GM10248 (cell line): ENCODE results near the gene ADGRE2.
"Not testable (repeated sequence)": the region's sequence is repeated elsewhere in the genome, so short reads cannot be mapped to it uniquely, and the experiment has no call there.

Experiments
- CTCF ChIA-PET: fragments of 300-600 bp; sonication (Branson Sonifier 250); formaldehyde crosslinking; extraction: SDS; loops from one replicate; lab custom pipeline; 2021; ENCODE audit warnings: antibody characterized with exemption; lab: Yijun Ruan, JAX
- POLR2A ChIA-PET: fragments of 350-650 bp; sonication (Branson Sonifier 250); formaldehyde crosslinking; extraction: SDS; loops from one replicate; lab custom pipeline; 2020; ENCODE audit warnings: antibody characterized with exemption; lab: Yijun Ruan, JAX
- DNase-seq: peaks from one replicate; pipeline ENCODE4 v3.0.0; 2012; ENCODE audit errors: extremely low spot score
- CTCF ChIP-seq: IDR thresholded peaks from 2 replicates; pipeline ENCODE4 v1.5.1; 2012; ENCODE audit warnings: mild to moderate bottlenecking, low read depth; ENCODE audit errors: extremely low read depth, missing control alignments, control extremely low read depth

ADGRE2 gene

DNA sequence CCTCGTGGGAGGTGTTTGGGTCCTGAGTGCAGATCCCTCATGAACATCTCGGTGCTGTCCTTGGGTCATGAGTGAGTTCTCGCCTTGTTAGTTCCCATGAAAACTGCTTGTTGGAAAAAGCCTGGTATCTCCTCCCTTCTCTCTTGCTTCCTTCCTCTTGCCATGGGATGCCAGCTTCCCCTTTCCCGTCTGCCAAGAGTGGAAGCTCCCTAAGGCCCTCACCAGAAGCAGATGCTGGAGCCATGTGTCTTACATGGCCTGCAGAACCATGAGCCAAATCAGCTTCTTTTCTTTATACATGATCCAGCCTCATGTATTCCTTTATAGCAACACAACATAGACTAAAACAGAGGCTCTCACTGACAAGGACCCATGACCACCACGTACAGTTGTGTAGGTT, 8.2 kb downstream of the ADGRE2 start:
- ChIA-PET CTCF (no interaction called here), POLR2A (no interaction called here)
- no peak for TF ChIP-seq CTCF
- DNase-seq: no peak

DNA sequence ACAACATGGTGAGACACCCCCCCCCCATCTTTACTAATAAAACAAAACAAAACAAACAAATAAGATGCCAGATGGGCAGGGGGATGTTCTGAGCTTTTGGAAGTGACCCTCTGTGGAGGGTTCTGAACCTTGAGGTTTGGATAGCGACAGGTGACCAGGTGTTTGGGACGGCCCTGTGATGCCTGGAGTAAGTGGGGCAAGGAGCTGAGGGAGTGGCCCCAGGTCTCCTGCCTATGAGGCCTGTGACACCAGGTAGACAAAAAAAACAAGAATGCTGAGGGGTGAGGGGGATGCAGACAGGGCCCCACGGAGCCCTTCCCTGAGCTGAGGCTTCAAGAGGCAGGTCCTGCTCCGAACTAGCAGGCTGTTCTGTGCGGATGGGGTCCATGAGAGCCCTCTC, 9.2 kb downstream of the ADGRE2 start:
- ChIA-PET CTCF (interaction anchor here (1.1 to 2.0 kb wide), 2 partner anchors 28 to 195 kb away, joined by 3 to 4 read pairs; no protein-coding TSS in a partner anchor), POLR2A (no interaction called here)
- TF ChIP-seq CTCF: no peak
- DNase-seq: no peak

- DNase-seq: no peak
- ChIA-PET CTCF (interaction anchor here (1.1 to 2.0 kb wide), 3 partner anchors 9 to 194 kb away, joined by 3 to 5 read pairs (median 4); no protein-coding TSS in a partner anchor), POLR2A (interaction anchor here (0.7 kb wide), 1 partner anchor 9 kb away, joined by 4 read pairs; no protein-coding TSS in a partner anchor)
- no peak for TF ChIP-seq CTCF
These were observed 10.4 kb downstream of the ADGRE2 start for GRCh38 chr19:14768001-14768400.

- no peak for TF ChIP-seq CTCF
- CTCF ChIA-PET: interaction anchor here (2.0 kb wide), 2 partner anchors 9 to 194 kb away, joined by 4 to 5 read pairs; no protein-coding TSS in a partner anchor
- POLR2A ChIA-PET: interaction anchor here (0.7 kb wide), 1 partner anchor 9 kb away, joined by 4 read pairs; no protein-coding TSS in a partner anchor
- DNase-seq: no peak
These were observed 10.8 kb downstream of the ADGRE2 start for GRCh38 chr19:14767466-14767971.

GRCh38 chr19:14765841-14766240, 12.5 kb downstream of the ADGRE2 start:
- POLR2A ChIA-PET, CTCF ChIA-PET: not testable (repeated sequence)

DNA sequence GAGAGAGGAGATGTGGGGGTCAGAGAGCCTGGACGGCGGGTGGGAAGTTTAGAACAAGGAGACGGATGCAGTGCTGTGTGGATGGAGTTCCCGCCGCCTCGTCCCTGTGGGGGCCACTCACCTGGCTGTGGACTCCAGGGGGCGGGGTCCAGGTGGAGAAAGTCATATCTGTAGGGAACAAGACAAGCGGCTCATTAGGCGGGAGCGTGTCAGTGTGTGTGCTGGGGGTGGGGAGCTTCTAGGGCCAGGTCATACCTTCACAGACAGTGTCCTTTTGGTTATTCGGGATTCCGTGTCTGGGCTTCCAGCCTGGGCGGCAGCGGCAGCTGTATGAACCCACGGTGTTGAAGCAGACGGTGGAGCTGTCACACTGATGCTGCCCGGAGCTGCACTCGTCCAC, 13.0 kb downstream of the ADGRE2 start:
- DNase-seq, POLR2A ChIA-PET, CTCF ChIA-PET: not testable (repeated sequence)

More at GRCh38 chr19:14765841-14766240, 12.5 kb downstream of the ADGRE2 start:
- not testable (repeated sequence) for DNase-seq

DNA sequence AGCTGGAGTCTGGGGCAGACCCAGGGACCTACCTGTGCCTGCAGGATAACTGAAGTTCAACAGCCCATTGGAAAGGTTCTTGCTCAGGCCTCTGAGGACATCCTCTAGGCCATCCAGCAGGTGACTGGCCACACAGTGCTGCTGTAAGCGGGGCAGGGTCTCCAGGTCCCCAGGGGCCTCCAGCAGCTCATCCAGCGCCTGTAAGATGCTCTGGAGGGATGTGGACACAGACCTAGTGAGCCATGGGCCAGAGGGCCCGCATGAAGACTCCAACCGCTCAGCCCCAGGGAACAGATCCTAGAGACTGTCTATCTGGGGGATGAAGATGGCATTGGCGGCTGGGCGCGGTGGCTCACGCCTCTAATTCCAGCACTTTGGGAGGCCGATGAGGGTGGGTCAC, 14.0 kb downstream of the ADGRE2 start:
- TF ChIP-seq CTCF: no peak
- POLR2A ChIA-PET: no interaction called here
- CTCF ChIA-PET: no interaction called here
- no peak for DNase-seq

DNA sequence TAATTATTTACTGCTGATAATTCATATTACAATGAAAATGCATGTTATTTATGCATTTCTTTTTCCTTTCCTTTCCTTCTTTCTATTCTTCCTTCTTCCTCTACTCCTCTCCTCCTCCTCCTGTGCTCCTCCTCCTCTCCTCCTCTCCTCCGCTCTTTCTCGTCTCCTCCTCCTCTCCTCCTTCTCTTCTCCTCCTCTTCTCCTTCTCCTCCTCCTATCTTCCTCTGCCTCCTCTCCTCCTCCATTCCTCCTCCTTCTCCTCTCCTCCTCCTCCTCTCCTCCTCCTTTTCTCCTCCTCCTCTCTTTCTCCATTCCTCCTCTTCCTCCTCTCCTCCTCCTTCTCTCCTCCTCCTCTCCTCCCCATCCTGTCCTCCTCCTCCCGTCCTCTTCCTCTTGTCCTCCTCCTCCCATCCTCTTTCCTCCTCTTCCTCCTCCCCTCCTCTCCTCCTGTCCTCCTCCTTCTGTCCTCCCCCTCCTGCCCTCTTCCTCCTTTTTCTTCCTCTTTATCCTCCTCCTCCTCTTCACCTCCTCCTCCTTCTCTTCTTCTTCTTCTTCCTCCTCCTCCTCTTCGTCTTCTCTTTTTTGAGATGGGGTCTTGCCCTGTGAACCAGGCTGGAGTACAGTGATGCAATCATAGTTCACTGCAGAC, 14.7 kb downstream of the ADGRE2 start:
- no peak for TF ChIP-seq CTCF
- ChIA-PET CTCF (no interaction called here), POLR2A (no interaction called here)
- DNase-seq: no peak
